Measurements from ENCODE around the gene SGTA. TPM values are rescaled to one million over a fixed set of nuclear protein-coding genes. Genes with fewer than 3 reads are reported as not detected.
A peak's percentile ranks its signal among the peaks of the same experiment; 100 is the strongest.
"Not testable (repeated sequence)": the region's sequence is repeated elsewhere in the genome, so short reads cannot be mapped to it uniquely, and the experiment has no call there.

Gene SGTA
- 58.5 and 62.1 TPM in 2 replicates for total RNA-seq (2014; rRNA removed; shearing (Covaris generic))

- peak; percentile 99 for DNase-seq (ENCODE audit: low read depth)
These were observed at the start of gene SGTA for GRCh38 chr19:2782936-2783780. SGTA (minus strand) TSS chr19:2783273; CDS start chr19:2769068, 14,205 bp downstream.

- DNase-seq (ENCODE audit: low read depth): no peak
These were observed 44.9 kb upstream of the SGTA start for GRCh38 chr19:2827840-2828489.

GRCh38 chr19:2827022-2827421 lies 43.9 kb upstream of the SGTA start:
- DNase-seq (ENCODE audit: low read depth): no peak

- DNase-seq (ENCODE audit: low read depth): no peak
These were observed 41.1 kb upstream of the SGTA start for GRCh38 chr19:2824129-2824528.

- DNase-seq (ENCODE audit: low read depth): no peak
These were observed 40.6 kb upstream of the SGTA start for GRCh38 chr19:2823646-2824045.

GRCh38 chr19:2822846-2823245 lies 39.8 kb upstream of the SGTA start:
- DNase-seq (ENCODE audit: low read depth): no peak

GRCh38 chr19:2820112-2820702 lies 37.1 kb upstream of the SGTA start:
- DNase-seq (ENCODE audit: low read depth): no peak

GRCh38 chr19:2819540-2820111 lies 36.6 kb upstream of the SGTA start, which contains the start of gene ZNF554:
ZNF554 (plus strand) TSS chr19:2819868; CDS start chr19:2820072, 204 bp downstream.
- DNase-seq (ENCODE audit: low read depth): peak; percentile 92

- DNase-seq (ENCODE audit: low read depth): not testable (repeated sequence)
These were observed 34.3 kb upstream of the SGTA start for GRCh38 chr19:2817237-2817829.

GRCh38 chr19:2816641-2817040 lies 33.6 kb upstream of the SGTA start:
- DNase-seq (ENCODE audit: low read depth): no peak

- no peak for DNase-seq (ENCODE audit: low read depth)
These were observed 32.9 kb upstream of the SGTA start for GRCh38 chr19:2815923-2816322.

GRCh38 chr19:2815191-2815614 lies 32.1 kb upstream of the SGTA start:
- DNase-seq (ENCODE audit: low read depth): no peak

GRCh38 chr19:2814426-2814825 lies 31.4 kb upstream of the SGTA start:
- no peak for DNase-seq (ENCODE audit: low read depth)

GRCh38 chr19:2813235-2814160 lies 30.4 kb upstream of the SGTA start:
- no peak for DNase-seq (ENCODE audit: low read depth)

- no peak for DNase-seq (ENCODE audit: low read depth)
These were observed 29.6 kb upstream of the SGTA start for GRCh38 chr19:2812414-2813234.

- DNase-seq (ENCODE audit: low read depth): no peak
These were observed 28.8 kb upstream of the SGTA start for GRCh38 chr19:2811735-2812413.

GRCh38 chr19:2811221-2811722 lies 28.2 kb upstream of the SGTA start:
- DNase-seq (ENCODE audit: low read depth): no peak

- no peak for DNase-seq (ENCODE audit: low read depth)
These were observed 27.3 kb upstream of the SGTA start for GRCh38 chr19:2810141-2811091.

Data from RPMI7951 (cell line).